Glutamatergic neuron (in vitro differentiated cells): ENCODE results near the gene OSBPL2. TPM values are rescaled to one million over a fixed set of nuclear protein-coding genes. Genes with fewer than 3 reads are reported as not detected.

Experiments used
- DNase-seq: peaks from one replicate; pipeline ENCODE4 v3.0.0; 2022
- H3K27ac Mint-ChIP-seq: one replicate; pipeline ENCODE4 v1.8.0; 2020; ENCODE audit warnings: mild to moderate bottlenecking, mixed read lengths, inconsistent platforms; ENCODE audit not compliant: unreplicated experiment
- H3K27me3 Mint-ChIP-seq: one replicate; pipeline ENCODE4 v1.8.0; 2020; ENCODE audit warnings: mild to moderate bottlenecking, moderate library complexity, mixed read lengths, inconsistent platforms; ENCODE audit not compliant: unreplicated experiment
- H3K36me3 Mint-ChIP-seq: one replicate; pipeline ENCODE4 v1.8.0; 2020; ENCODE audit warnings: mild to moderate bottlenecking, mixed read lengths, inconsistent platforms; ENCODE audit not compliant: unreplicated experiment
- H3K4me1 Mint-ChIP-seq: one replicate; pipeline ENCODE4 v1.8.0; 2020; ENCODE audit warnings: mild to moderate bottlenecking, low read depth, mixed read lengths, inconsistent platforms; ENCODE audit not compliant: unreplicated experiment
- H3K4me3 Mint-ChIP-seq: one replicate; pipeline ENCODE4 v1.8.0; 2020; ENCODE audit warnings: mild to moderate bottlenecking, mixed read lengths, inconsistent platforms; ENCODE audit not compliant: unreplicated experiment
- H3K9me3 Mint-ChIP-seq: one replicate; pipeline ENCODE4 v1.8.0; 2020; ENCODE audit warnings: mild to moderate bottlenecking, moderate library complexity, mixed read lengths, inconsistent platforms; ENCODE audit not compliant: unreplicated experiment
- CTCF ChIP-seq: fragments of 200-600 bp; sonication (generic); IDR thresholded peaks from one replicate; pipeline ENCODE4 v1.5.0; 2021; ENCODE audit not compliant: partially characterized antibody, unreplicated experiment
- total RNA-seq: library from RNA; stranded (reverse); fragmentation: NEBNext Ultra II Directional; extraction: Animal tissue kit (Norgen Biotek cat#: 25700); gene quantifications from one replicate; pipeline ENCODE4 v1.2.1, GENCODE V29; 2021; ENCODE audit not compliant: unreplicated experiment

The OSBPL2 gene
- total RNA-seq, 1 donor from 2014 or later = 42.6 TPM

GRCh38 chr20:62248890-62249560 lies 10.7 kb downstream of the OSBPL2 start:
- Mint-ChIP-seq H3K27me3 (no peaks in the 10 kb centered on the region), H3K4me1 (peaks cover 13% of the 10 kb centered on the region), H3K4me3 (no peak overlapping the region), H3K36me3 (no peaks in the 10 kb centered on the region), H3K9me3 (peaks cover 5% of the 10 kb centered on the region), H3K27ac (no peak overlapping the region)
- no peak for TF ChIP-seq CTCF
- no peak for DNase-seq

GRCh38 chr20:62252342-62252966 lies 14.1 kb downstream of the OSBPL2 start:
- no peak for DNase-seq
- Mint-ChIP-seq H3K27ac (no peak overlapping the region), H3K4me1 (peaks cover 13% of the 10 kb centered on the region), H3K9me3 (peaks cover 4% of the 10 kb centered on the region), H3K4me3 (no peak overlapping the region), H3K27me3 (no peaks in the 10 kb centered on the region), H3K36me3 (peaks cover 7% of the 10 kb centered on the region)
- no peak for TF ChIP-seq CTCF

GRCh38 chr20:62253398-62253797 lies 15.1 kb downstream of the OSBPL2 start:
- Mint-ChIP-seq H3K4me3 (no peak overlapping the region), H3K4me1 (peaks cover 13% of the 10 kb centered on the region), H3K27me3 (no peaks in the 10 kb centered on the region), H3K9me3 (peaks cover 4% of the 10 kb centered on the region), H3K36me3 (peaks cover 7% of the 10 kb centered on the region), H3K27ac (no peak overlapping the region)
- TF ChIP-seq CTCF = no peak
- DNase-seq = no peak

DNA sequence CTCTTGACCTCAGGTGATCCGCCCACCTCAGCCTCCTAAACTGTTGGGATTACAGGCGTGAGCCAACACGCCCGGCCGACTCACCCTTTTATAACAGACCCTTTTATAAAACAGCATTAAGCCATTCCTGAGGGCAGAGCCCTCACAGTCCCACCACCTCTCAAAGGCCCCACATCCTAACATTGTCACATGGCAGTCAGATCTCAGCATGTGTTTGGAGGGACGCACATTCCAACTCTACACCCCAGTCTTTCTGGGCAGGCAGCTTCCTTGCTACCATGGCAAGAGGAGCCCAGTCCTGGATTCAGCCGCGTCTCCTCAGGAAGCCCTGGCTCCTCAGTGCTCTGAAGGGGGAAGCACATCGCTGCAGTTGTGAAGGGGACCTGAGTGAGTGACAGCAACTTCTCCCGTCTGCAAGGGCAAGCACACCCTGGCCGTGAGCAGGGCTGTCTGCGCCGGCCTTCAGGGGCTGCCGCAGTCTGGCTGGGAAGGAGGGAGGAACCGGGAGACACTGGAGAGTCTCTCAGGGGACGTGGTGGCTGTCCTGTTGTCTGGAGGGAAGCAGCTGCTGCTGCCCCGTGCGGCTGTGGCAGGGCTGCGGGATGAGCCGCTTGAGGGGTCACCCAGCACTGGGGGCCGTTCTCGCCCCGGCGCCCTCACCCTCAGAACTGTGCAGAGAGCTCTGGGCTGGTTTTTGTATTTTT lies 15.9 kb downstream of the OSBPL2 start:
- H3K4me3 Mint-ChIP-seq = peak overlapping the region; percentile 65
- peak; percentile 64 for DNase-seq
- H3K27ac Mint-ChIP-seq = peak overlapping the region; percentile 78
- peaks cover 1% of the 10 kb centered on the region for H3K9me3 Mint-ChIP-seq
- no peak for TF ChIP-seq CTCF
- no peaks in the 10 kb centered on the region for H3K27me3 Mint-ChIP-seq
- peaks cover 7% of the 10 kb centered on the region for H3K36me3 Mint-ChIP-seq
- peaks cover 13% of the 10 kb centered on the region for H3K4me1 Mint-ChIP-seq

DNA sequence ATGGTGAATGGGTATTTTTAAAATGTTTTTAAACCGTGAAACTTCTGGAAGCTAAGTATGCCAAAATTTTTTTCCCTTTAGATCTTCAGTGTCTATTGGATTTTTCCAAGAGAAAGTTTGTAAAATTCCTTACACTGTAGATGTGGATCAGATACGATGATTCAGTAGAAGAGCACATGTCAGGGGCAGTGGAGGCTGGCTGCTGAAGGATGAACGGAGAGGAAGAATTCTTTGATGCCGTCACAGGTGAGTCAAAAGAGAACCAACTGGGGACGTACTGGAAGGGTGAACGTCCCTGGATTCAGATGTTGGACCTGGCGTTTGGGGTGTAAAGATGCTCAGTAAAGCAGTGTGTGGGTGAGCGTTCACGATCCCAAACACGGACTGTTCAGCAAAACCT lies 17.7 kb downstream of the OSBPL2 start:
- Mint-ChIP-seq H3K27ac (no peak overlapping the region), H3K9me3 (peaks cover 3% of the 10 kb centered on the region), H3K4me3 (no peak overlapping the region), H3K27me3 (no peaks in the 10 kb centered on the region), H3K4me1 (peaks cover 8% of the 10 kb centered on the region), H3K36me3 (peaks cover 7% of the 10 kb centered on the region)
- TF ChIP-seq CTCF = no peak
- DNase-seq = no peak
